WERI-Rb-1 (cell line): ENCODE measurements around the gene COL1A1.

ENCODE experiments used
- DNase-seq: peaks from one replicate; pipeline ENCODE4 v3.0.0-alpha.2; 2020
- H3K27ac ChIP-seq: fragments of 250-450 bp; sonication (Bioruptor Pico); 2 replicates; pipeline ENCODE4 v1.5.1; 2020; ENCODE audit warnings: mild to moderate bottlenecking, moderate library complexity
- H3K27me3 ChIP-seq: fragments of 250-450 bp; sonication (Bioruptor Pico); 2 replicates; pipeline ENCODE4 v1.5.1; 2021; ENCODE audit warnings: mild to moderate bottlenecking, low read depth, moderate library complexity; ENCODE audit not compliant: insufficient read depth, severe bottlenecking
- H3K36me3 ChIP-seq: fragments of 250-450 bp; sonication (Bioruptor Pico); 2 replicates; pipeline ENCODE4 v1.5.1; 2020; ENCODE audit warnings: mild to moderate bottlenecking, moderate library complexity
- H3K4me3 ChIP-seq: 2 replicates; pipeline ENCODE4 v1.5.1; 2011; ENCODE audit warnings: low read depth, mild to moderate bottlenecking, control low read depth, low read length
- H3K9me3 ChIP-seq: fragments of 250-450 bp; sonication (Bioruptor Pico); 2 replicates; pipeline ENCODE4 v1.5.1; 2021; ENCODE audit warnings: mild to moderate bottlenecking, moderate library complexity; ENCODE audit not compliant: severe bottlenecking
- TF ChIP-seq, protein P1 (sequence below): IDR thresholded peaks from 2 replicates; pipeline ENCODE4 v1.5.1; 2011; ENCODE audit warnings: low read depth, mild to moderate bottlenecking, control low read depth, inconsistent platforms, low read length

Gene COL1A1

GRCh38 chr17:50187751-50188530, 13.5 kb downstream of the COL1A1 start:
- no peaks in the 10 kb centered on the region for H3K9me3 ChIP-seq
- no peak for DNase-seq
- peaks cover 27% of the 10 kb centered on the region for H3K36me3 ChIP-seq
- H3K27me3 ChIP-seq = no peaks in the 10 kb centered on the region
- TF ChIP-seq, protein P1, sequence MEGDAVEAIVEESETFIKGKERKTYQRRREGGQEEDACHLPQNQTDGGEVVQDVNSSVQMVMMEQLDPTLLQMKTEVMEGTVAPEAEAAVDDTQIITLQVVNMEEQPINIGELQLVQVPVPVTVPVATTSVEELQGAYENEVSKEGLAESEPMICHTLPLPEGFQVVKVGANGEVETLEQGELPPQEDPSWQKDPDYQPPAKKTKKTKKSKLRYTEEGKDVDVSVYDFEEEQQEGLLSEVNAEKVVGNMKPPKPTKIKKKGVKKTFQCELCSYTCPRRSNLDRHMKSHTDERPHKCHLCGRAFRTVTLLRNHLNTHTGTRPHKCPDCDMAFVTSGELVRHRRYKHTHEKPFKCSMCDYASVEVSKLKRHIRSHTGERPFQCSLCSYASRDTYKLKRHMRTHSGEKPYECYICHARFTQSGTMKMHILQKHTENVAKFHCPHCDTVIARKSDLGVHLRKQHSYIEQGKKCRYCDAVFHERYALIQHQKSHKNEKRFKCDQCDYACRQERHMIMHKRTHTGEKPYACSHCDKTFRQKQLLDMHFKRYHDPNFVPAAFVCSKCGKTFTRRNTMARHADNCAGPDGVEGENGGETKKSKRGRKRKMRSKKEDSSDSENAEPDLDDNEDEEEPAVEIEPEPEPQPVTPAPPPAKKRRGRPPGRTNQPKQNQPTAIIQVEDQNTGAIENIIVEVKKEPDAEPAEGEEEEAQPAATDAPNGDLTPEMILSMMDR = no peak
- H3K27ac ChIP-seq = no peak overlapping the region
- no peak overlapping the region for H3K4me3 ChIP-seq

DNA sequence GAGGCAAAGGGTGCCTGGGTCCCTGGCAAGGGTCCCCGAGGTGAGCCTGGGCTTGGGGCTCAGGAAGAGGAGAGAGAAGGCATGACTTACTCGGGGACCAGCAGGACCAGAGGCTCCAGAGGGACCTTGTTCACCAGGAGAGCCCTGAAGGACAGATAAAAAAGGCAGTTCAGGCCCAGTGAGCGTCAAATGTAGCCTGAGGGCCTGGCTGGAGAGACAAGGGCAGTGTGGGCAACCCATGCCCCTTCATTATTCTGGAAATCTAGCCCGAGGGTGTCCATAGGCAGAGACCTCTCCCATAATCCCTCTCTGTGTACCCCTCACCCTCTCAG, 14.1 kb downstream of the COL1A1 start:
- H3K27me3 ChIP-seq = no peaks in the 10 kb centered on the region
- no peak overlapping the region for H3K27ac ChIP-seq
- TF ChIP-seq, protein P1 = no peak
- H3K36me3 ChIP-seq = peaks cover 27% of the 10 kb centered on the region
- no peaks in the 10 kb centered on the region for H3K9me3 ChIP-seq
- no peak overlapping the region for H3K4me3 ChIP-seq
- DNase-seq = no peak

DNA sequence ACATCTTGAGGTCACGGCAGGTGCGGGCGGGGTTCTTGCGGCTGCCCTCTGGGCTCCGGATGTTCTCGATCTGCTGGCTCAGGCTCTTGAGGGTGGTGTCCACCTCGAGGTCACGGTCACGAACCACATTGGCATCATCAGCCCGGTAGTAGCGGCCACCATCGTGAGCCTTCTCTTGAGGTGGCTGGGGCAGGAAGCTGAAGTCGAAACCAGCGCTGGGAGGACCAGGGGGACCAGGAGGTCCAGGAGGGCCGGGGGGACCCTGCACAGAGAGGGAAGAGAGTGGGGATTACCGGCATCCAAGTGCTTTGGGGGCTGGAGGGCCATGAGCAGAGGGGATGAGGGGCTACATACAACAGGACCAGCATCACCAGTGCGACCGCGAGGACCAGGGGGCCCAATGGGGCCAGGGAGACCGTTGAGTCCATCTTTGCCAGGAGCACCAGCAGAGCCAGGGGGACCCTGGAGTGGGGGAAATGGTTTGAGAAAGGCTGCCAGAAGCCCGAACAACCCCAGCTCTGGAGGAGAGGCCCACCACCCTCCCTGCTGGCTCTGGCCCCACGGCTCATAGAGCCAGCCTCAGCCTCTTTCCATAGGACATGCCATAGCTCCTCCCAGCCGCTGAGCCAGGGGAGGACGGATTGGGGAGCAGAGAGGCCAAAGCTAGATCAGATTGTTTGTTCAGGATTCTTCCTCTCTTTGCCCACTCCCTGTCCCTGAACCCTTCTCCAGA, 14.6 kb downstream of the COL1A1 start:
- no peak for DNase-seq
- H3K4me3 ChIP-seq = no peak overlapping the region
- no peak overlapping the region for H3K27ac ChIP-seq
- H3K9me3 ChIP-seq = no peaks in the 10 kb centered on the region
- peaks cover 27% of the 10 kb centered on the region for H3K36me3 ChIP-seq
- no peaks in the 10 kb centered on the region for H3K27me3 ChIP-seq
- TF ChIP-seq, protein P1 = no peak

- TF ChIP-seq, protein P1 = no peak
- Histone ChIP-seq H3K27me3 (no peaks in the 10 kb centered on the region), H3K9me3 (no peaks in the 10 kb centered on the region), H3K27ac (no peak overlapping the region), H3K4me3 (no peak overlapping the region), H3K36me3 (peaks cover 24% of the 10 kb centered on the region)
- DNase-seq = no peak
Observed at GRCh38 chr17:50185631-50186471, 15.6 kb downstream of the COL1A1 start.

DNA sequence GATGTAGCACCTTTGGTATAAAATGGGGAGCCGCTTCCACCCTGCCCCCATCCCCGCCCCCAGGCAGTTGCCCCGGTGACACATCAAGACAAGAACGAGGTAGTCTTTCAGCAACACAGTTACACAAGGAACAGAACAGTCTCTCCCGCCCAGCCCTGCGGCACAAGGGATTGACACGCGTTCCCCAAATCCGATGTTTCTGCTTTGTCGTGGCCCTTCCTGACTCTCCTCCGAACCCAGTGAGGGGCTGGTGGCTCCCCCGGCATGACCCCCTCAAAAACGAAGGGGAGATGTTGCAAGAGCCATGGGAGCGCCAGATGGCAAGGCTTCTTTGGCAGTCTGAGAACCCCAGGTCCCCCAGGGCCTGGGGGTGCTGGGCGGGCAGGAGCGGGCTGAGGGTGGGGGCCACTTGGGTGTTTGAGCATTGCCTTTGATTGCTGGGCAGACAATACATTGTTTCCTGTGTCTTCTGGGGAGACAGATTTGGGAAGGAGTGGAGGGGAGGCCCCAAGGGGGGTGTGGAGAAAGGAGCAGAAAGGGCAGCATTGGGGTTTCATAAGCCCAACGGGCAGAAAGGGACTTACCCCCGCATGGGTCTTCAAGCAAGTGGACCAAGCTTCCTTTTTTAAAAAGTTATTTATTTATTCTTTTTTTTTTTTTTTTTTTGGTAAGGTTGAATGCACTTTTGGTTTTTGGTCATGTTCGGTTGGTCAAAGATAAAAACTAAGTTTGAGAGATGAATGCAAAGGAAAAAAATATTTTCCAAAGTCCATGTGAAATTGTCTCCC, 16.6 kb downstream of the COL1A1 start:
- H3K9me3 ChIP-seq = no peaks in the 10 kb centered on the region
- H3K36me3 ChIP-seq = peaks cover 24% of the 10 kb centered on the region
- H3K4me3 ChIP-seq = no peak overlapping the region
- no peak for DNase-seq
- H3K27ac ChIP-seq = no peak overlapping the region
- TF ChIP-seq, protein P1 = no peak
- H3K27me3 ChIP-seq = no peaks in the 10 kb centered on the region
